Measurements from ENCODE around the gene ABCF2.

Gene ABCF2

DNA sequence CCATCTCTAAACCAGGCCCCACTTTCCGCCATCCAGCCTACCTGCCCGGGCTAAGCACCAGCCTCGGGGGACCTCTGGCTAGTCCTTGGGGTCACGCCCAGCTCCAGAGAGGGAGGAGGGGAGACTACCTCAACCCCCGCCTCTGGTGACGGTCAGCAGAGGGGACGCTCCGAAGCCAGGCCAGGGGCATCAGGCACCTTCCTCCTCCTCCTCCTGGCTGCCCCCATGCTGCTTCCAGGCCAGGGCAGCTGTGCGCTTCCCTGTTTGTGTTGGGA is 25.5 kb upstream of the ABCF2 start:
- no peak for DNase-seq

DNA sequence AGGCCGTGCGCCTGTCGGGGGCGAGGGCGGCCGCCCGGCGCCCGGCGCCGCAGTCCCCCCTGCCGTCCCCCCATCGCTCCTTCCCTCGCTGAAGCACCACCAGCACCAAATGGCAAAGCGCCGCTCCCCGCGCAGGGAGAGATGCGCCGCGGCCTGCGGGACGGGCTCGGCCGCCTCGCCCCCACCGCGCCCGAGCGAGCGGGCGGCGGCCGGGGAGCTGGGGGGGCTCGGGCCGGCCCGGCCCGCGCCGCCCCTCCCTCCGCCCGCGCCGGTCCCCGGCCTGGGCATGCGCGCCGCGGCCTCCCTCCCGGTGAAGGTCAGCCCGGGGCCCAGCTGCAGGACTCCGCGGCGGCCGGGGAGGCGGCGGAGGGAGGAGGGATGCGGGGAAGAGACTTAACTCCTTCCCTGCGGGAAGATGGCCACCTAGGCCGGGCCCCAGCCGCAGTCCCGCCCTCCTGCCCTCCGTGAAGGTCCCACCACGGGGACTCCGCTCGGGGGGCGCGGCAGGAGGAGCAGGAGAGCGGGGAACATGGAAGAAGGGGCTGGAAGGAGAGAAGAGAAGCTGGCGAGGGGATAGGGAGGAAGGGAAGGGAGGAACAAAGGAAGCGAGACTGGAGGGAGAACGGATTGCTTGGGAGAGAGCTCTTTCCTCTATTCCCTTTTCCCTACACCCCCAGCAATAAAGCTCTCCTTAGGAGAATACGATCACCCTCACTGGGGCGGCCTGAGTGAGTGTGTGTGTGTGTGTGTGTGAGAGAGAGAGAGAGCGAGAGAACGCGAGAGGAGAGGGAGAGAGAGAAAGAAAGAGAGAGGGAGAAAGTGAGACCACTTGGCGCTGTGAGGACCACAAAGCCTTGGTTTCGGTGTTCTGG is 24.9 kb upstream of the ABCF2 start:
- DNase-seq = no peak

DNA sequence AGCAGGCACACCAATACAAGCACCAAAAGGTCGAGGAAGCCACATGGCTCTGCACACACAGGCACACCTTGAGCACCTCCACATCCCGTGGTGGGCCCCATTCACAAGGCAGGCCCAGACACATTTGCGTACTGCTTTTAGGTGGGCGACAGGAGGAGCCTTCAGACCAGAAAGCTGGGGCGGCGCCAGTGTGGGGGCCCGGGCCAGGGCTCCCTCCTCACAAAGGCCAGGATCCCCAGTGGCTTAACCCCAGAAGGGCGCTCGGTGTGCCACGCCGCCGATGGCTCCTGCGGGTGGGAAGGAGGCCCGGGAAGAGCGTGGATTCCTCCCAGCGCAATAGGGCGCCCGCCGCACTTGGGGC is 24.3 kb upstream of the ABCF2 start:
- no peak for DNase-seq

DNA sequence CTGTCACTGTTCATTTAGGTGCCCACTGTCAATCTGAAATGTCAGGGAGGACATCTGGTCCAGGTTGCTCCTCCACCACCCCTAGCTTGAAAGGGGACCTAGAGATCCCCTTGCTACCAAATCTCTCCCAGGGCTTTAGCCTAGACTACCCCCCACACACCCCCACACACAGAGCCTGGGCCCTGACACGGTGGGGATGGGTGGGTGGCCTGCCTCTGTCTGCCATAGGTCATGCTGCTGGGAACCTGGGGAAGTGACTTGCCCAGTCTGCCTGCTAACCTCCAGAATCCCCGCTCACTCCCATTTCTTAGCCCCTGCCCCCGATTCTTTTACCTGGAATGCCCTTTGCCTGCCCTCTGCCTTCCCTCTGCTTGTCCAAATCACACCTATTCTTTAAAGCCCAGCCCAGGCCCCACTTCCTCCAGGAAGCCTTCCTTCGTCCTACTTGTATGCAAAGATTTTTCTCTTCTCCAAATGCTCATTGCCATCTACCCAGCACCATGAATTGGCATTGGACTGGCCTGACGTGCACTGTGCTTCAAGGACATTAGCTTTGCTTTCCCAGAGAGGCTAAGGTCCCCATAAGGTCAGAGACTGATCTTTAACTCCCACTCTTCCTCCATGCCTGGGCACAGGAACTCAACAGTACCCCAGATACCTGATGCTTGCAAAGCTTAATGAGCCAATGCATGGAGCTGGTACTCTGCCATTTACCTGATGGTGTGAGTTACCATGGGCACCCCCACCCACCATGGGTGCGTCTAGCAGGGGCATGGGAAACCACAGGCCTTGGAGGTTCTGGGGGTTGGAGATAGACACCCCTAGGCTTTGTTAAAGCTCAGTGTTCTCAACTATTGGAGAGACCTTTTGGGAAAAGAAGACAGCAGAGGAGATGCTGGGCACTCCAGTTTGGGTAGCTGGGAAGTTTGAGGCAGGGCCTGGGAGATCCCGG is 23.5 kb upstream of the ABCF2 start:
- no peak for DNase-seq

DNA sequence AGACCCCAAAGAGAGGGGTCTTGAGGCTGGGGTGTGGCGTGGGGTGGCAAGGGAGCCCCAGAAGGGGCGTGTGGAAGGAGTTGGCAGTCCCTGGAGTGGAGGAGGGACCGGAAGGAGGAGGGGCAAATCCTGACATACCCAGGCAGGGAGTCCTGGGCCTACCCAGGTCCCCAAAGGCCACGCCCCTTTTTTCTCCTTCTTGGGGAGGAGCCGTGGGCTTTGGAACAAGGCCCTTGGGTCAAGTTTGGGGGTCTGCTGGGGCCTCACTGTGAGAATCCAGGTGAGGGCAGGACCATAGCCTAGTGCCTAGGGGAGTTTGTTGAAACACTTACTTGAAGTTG is 22.7 kb upstream of the ABCF2 start:
- no peak for DNase-seq

DNA sequence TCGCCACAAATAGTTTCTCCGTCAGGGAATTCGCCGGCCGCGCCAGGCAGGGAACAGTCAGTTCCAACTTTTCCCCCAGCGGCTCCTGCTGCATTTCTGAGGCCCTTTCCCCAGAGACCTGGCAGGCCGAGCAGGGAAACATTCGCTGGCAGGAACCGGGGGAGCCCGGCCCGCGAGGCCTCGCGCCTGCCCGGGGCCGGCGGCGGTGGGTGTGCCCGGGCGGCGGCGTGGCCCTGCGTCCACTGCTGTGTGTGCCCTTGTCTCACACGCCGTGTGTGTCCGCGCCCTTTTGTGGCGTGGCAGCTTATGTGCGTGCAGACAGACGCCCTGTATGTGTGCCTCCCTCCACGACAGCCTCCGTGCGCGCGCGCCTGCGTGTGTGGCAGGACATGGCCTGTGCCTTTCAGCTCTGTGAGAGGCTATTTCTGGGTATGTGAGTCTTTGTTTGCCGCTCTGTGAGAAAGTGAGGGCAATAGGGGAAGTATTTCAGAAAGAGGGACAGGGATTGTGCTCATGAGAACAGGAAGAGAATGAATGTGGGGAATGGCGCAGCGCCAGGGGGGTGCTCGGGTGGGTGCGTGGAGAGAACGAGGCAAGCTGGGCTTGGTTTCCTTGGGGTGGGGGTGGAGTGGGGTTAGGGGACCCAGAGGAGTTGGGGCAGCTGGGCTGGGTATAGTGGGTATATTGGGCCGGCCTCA is 22.2 kb upstream of the ABCF2 start:
- peak; percentile 32 for DNase-seq

DNA sequence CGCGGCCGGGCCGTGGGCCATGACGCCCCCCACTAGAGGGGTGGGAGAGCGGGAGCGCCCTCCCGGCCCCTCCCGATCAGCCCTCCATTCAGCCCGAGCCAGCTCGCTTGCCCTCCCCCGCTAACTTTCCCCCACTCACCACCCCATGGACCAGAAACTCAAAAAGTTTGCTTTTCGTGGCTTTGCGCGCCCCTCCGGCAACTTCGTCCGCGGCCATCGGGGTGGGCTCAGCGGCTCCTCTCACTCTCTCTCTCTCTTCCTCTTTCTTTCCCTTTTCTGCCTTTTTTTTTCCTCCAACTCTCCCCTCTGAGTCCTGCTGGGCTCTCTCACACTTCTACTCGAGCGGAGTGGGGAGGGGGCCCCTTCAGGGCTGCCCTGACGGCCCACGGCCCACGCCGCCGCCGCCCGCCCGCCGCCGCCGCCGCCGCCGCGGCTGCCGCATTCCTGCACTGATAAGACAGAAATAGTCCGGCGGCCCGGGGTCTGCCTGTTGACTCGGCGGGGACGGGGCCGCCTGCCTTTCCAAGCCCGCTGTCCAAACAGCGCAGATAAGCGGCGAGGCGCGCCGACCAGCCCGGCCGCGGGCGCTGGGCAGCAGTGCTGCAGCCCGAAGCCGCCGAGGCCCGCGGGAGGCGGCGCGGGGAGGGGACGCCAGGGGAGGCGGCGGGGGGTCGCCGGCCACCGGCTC is 21.5 kb upstream of the ABCF2 start, which contains the start of gene SMARCD3:
TSS of gene SMARCD3 (minus strand) at position 349 of the 688 bp plus-strand sequence. CDS start at position 217, 132 bp downstream.
- DNase-seq = no peak

DNA sequence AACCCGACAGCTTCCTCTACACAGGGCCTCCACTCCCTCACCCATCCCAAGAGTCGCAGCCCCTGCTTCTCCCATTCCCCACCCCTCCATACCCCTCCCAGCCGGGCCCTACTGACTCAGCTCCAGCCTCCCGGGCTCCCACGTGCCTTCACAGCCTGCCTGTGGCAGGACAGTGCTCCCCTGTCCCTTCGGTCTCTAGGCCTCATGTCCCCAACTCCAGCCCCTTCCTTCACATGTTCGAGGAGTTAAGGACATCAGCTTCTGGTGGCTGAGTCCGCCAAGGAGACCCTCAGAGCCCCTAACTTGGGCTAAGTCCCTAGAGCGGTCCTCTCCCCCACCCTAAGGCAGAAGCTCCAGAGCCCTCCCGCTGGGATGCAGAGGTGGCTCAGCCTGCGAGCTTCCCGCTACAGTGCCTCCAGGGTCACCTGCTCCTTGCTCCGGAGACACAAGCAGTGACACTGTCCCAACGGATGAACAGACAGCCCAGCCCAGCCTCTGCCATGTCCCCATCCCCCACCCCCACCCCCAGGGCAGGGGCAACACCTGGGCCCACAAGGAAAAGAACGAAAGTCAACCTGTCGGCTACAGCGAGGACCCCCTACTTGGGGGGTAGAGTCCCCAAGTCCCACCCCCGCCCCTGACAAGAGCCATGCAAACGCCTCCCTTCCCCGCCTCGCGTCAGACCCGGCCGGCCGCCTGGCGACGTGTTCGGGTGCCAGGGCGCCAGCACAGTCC is 20.8 kb upstream of the ABCF2 start:
- no peak for DNase-seq

DNA sequence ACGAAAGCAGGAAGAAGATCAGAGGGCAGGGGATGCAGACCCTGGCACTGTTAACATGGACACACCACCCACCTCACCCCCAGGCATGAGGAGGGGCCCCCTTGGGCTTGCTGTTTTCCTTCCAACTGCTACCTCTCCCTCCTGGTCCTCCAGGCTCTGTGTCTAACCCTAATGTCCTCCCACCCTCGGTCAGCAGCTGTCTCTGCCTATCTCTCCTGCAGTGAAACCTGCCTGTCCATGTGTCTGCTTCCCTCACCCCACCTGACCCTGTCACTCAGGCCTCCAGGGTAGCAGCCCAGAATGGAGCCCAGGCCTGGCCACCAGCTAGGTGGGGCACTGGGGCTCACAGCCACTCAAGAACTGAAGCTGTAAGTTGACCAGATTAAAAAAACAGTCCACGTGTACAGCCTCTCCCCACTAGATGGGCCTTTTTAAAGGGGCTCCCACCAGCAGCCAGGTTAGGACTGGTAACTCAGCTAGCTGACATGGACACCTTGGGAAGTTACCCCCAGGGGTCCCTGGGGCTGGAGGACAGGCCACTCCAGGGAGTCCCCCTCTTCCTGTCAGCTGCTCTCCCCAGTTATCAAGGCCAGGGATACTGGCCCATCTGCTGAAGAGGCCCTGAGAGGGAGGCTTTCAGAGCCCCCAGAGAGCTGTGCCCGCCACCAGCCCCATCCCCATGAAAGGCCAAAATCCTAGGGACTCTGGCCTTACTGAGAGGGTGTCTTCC is 20.0 kb upstream of the ABCF2 start:
- no peak for DNase-seq

DNA sequence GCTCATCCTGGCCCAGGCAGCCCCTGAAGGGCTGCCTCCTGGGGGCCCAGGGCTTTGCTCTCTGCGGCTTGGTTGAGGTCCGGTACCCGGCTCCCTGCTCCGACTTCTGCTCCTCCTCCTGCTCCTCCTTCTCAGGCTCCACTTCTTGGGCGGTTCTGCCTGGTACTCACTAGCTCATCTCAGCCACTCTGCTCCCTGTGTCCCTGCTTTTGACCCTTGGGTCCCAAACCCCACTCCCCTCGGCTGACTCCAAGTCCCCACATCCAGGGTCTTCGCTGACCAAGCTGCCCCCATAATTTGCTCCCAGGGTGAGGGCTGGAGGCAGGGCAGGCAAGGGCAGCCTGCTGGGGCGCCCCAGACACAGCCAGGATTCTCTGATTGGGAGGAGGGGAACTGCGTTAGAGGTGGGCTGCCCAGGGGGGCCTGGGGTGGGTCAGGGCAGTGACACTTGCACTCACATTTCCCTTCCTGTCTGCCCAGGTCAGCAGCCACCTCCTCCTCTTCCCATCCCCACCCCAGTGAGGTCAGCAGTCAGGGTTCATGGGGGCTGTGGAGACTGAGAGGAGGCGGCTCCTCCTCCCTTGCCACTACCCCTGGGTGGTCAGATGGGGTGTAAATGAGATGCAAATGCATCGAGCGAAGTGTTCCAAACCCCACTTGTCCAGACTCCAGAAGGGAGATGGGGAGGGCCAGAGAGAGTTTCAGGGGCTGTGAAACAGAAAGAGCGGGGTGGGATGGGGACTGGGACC is 19.3 kb upstream of the ABCF2 start:
- no peak for DNase-seq

DNA sequence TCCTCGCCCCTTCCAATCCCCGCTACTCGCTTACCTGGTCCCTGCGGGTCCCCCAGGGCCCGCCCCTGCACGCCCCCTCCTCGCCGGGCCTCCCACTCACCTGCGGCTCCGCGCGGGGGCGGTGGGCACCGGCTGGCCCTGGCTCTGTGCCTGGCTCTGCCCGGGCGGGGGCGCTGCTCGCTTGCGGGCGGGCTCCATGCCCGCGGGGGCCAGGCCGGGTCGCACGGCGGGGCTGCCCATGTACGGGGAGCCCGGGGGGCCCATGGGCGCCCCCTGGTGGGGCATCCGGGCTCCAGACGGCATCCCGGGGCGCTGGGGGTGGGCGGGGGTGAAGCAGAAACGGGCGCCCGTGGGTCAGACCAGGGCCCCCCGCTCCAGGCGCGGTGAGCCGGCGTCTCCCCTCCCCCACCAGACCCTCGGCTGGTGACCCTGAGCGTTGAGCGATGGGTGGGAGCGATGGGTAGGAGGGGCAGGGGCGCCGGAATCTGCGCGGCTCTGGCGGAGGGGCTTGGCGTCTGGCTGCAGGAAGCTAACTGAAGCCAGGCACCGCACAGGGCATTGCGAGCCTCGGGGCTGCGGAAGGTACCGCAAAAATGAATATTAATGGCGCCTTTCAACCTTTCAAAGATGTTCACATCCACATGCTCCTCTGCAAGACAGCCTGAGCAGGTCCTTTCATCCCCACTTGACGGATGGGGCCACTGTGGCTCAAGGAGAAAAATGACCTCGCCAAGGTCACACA is 18.5 kb upstream of the ABCF2 start:
- peak; percentile 50 for DNase-seq

DNA sequence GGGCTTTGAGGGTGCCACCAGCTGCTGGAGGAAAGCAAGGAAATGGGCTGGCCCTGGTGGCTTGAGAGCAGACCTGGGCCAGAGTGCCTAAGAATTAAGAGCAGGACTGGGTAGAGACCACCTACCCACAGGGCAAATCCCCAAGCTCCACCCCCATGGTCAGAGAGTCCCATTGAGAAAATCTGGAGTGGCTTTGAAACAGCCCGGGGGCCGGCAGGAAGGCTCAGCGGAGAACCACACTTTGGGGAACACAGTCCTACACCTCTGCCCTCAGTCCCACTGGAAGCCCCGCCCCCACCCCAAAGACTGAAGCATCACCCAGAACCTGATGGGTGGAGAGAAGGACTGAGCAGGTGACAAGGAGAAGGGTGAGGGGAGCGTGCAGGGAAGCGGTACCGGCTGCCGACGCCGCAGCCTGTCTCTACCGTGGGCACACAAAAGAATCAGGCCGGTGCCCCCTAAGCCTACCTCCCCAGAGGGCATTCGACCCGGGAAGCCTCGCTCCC is 17.9 kb upstream of the ABCF2 start:
- DNase-seq = no peak

DNA sequence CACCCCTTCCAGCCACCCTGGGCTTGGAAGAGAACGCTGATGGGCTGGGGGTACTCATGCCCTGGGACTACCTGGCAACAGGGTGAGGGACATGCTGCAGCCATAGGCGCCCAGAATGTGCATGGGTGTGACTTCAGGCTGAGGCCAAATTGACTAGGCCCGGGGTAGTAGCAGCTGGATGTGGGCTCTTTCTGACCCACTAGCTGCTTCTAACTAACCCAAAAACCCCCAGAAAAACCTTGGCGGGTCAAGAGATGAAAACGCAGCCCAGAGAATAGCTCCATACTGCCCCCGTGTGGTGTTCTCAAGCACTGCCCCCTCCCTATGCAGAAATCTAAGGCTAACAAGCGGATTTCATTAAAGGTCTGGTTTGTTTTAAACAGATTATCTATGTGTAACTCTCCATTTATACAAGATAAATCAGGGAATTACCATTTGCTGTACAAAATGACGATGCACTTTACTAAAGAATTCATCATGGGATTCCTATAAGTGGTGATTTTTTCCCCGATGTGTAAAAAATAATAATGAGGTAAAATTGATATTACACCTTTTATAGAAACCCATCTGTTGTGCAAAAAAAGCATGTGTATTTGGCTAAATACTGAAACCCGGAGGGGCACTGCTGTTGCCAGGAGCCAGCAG is 17.3 kb upstream of the ABCF2 start:
- DNase-seq = peak; percentile 67

DNA sequence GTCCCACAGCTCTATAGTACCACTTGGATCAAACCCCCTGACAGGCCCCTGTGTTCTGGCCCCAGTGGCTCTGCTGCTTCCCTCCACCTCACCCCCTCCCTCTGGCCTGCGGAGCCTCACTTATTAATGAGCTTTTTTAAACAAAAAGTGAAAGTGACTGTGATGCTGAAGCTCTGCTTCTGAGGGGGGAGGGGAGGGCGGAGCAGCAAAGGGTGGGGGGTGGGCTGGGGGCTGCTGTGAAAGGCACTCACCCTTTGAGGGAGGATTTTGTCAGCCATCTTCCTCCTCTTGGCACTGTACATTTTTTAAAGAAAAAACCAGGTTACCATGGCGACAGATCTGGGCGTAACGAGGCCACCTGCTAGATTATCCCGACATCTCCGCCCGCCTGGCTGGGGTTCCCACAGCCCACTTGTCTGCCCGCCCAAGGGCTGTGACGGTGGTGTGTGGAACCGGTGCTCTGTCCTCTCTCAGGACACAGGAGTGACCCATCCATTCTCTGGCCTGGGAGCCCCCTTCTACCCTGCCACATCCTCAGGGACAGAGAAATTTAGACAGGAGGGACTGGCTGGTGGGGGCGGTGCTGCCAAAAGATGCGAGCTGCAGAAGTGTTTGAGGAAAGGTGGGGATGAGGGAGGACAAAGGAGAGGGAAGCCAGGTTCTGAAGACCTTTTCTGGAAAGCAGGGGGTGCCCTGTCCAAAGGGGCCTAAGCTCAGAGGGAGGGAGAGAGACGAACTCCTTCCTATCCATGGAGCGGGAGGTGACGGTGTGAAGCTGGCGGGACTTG is 16.6 kb upstream of the ABCF2 start:
- peak; percentile 33 for DNase-seq

DNA sequence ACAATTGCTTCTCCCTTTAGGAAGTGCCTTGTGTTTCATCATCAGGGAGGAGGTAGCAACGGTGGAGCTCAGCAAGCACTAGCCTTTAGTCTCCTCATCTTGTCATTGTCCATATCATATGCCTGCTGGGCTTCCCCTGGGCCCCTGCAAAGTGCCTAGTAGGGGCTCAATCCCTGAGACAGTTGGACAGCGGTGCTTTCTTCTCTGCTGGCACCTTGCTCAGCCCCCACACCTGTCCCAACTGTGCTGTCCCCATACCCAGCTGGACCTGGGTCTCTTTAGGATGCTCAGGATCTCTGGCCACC is 16.0 kb upstream of the ABCF2 start:
- no peak for DNase-seq

DNA sequence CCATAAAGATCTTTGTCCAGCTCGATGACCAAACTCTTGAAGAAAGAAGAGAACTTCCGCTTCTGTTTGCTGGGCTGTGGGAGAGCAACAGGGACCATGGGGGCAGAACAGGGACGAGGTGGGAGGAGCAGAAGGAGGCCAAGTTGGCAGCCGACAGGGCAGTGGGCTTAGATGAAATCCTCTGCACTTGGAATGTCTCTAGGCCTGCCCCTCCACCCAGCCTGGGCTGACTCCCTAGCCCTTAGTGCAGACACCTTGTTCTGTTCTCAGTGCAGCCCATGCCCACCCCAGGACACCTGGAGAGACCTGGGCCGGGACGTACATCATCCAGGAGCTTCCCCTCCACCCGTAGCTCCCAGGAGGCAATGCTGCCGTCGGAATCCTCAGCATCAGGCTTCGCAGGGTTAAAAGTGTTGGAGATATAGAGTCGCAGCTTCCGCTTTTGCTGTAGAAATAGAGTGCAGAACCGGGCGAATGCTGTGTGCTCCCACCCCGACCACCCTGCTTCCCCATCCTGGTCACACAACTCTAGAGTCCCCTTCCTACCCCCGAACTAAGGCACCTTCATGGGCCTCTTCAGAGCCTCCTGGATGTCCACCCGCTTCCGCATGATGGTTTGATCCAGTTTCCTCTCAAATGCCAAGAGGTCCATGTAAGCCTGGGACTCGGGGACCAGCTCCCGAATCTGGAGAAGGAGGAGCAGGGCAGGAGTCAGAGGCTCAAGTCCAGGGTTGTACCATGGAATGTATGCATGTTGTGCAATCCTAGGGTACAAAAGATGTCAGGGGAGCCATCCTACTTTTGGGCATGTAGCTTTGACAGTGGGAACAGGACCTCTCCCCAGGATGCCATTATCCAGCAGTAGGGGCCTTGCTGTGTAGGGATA is 15.4 kb upstream of the ABCF2 start:
- DNase-seq = no peak

DNA sequence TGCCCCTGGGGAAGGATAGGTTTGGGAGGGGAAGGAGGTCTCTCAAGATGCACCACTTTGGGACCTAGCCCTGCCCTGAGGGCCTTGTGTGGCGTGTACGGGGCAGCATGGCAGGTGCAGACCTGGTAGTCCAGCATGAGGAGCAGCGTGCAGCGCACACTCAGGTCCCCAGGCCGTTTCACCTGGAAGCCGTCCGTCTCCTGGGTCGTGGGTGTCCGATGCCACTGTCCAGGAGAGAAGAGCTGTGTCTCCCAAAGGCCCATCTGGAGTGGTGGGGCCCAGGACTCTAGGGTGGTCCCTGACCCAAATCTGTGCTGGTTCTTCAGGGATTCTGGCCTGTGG is 14.7 kb upstream of the ABCF2 start:
- DNase-seq = no peak
